ENCODE data around the gene DOC2A. TPM values are rescaled to one million over a fixed set of nuclear protein-coding genes. Genes with fewer than 3 reads are reported as not detected.

The DOC2A gene
- total RNA-seq, 1 experiment from 2014 or later, result 3.2 TPM

GRCh38 chr16:30026449-30026848, 15.6 kb upstream of the DOC2A start:
- TF ChIP-seq POLR2AphosphoS5 (IDR thresholded peaks at IDR 0.05; ENCODE audit: low read depth, low read length), result no peak
- TF ChIP-seq REST (IDR thresholded peaks at IDR 0.05; ENCODE audit: insufficient read depth in 1 of 2, low read depth in 2 of 2, low read length in 1 of 2), result no peak
- no peak for TF ChIP-seq CTCF (IDR thresholded peaks at IDR 0.05)
- TF ChIP-seq TCF7L2 (IDR thresholded peaks at IDR 0.05; ENCODE audit: low read depth, low read length), result no peak
- no peak for TF ChIP-seq SIN3A (IDR thresholded peaks at IDR 0.05; ENCODE audit: borderline replicate concordance, insufficient read depth, low read depth, low read length)
- Histone ChIP-seq H3K4me1 (ENCODE audit: control insufficient read depth, insufficient read depth, low read length) (peaks cover 2% of the 10 kb centered on the region), H3K9me3 (ENCODE audit: control insufficient read depth, insufficient read depth, low read depth, low read length) (no peaks in the 10 kb centered on the region), H3K27me3 (ENCODE audit: control insufficient read depth, insufficient read depth, low read length) (no peaks in the 10 kb centered on the region), H3K4me3 (ENCODE audit: low read depth in 2 of 2, low read length in 2 of 2) (no peak overlapping the region), H3K27ac (ENCODE audit: low read length) (no peak overlapping the region), H3K36me3 (ENCODE audit: control insufficient read depth, insufficient read depth, low read length) (no peaks in the 10 kb centered on the region)
- ATAC-seq (no peak), DNase-seq (ENCODE audit: low read depth, low spot score) (no peak)
- in situ Hi-C loops (cut with HindIII; ENCODE audit: low pct_unique_long_range_greater_than_20kb, low sequenced_read_pairs) (no loop called here), intact Hi-C loops (cut with micrococcal nuclease; ENCODE audit: unreplicated experiment) (loop anchor here (5.0 to 10.0 kb wide), 2 partner anchors 112 to 334 kb away; no protein-coding TSS in a partner anchor)
- ChIA-PET POLR2A (no interaction called here), CTCF (interaction anchor here (0.6 kb wide), 1 partner anchor 53 kb away, joined by 5 read pairs; the partner anchor contains the start of gene TAOK2)
- no TSS peak for BruUV-seq (replicated peaks)

- H3K4me1 ChIP-seq (ENCODE audit: control insufficient read depth, insufficient read depth, low read length), result no peaks in the 10 kb centered on the region; the same call in 1 of the 2 replicates
- ChIA-PET CTCF (no interaction called here), POLR2A (interaction anchor here (0.5 kb wide), 1 partner anchor 903 kb away, joined by 6 read pairs; no protein-coding TSS in a partner anchor)
- no peaks in the 10 kb centered on the region for H3K27me3 ChIP-seq (ENCODE audit: control insufficient read depth, insufficient read depth, low read length)
- TF ChIP-seq TCF7L2 (IDR thresholded peaks at IDR 0.05; ENCODE audit: low read depth, low read length), result no peak
- no peak for TF ChIP-seq REST (IDR thresholded peaks at IDR 0.05; ENCODE audit: insufficient read depth in 1 of 2, low read depth in 2 of 2, low read length in 1 of 2)
- ATAC-seq (no peak), DNase-seq (ENCODE audit: low read depth, low spot score) (no peak)
- H3K9me3 ChIP-seq (ENCODE audit: control insufficient read depth, insufficient read depth, low read depth, low read length), result no peaks in the 10 kb centered on the region
- BruUV-seq (replicated peaks), result no TSS peak
- H3K27ac ChIP-seq (ENCODE audit: low read length), result no peak overlapping the region
- H3K36me3 ChIP-seq (ENCODE audit: control insufficient read depth, insufficient read depth, low read length), result no peaks in the 10 kb centered on the region
- in situ Hi-C loops (cut with HindIII; ENCODE audit: low pct_unique_long_range_greater_than_20kb, low sequenced_read_pairs) (no loop called here), intact Hi-C loops (cut with micrococcal nuclease; ENCODE audit: unreplicated experiment) (loop anchor here (5.0 to 10.0 kb wide), 2 partner anchors 111 to 333 kb away; no protein-coding TSS in a partner anchor)
- H3K4me3 ChIP-seq (ENCODE audit: low read depth in 2 of 2, low read length in 2 of 2), result no peak overlapping the region
These were observed 14.7 kb upstream of the DOC2A start for GRCh38 chr16:30025574-30025973.
